Caco-2 (cell line): ENCODE measurements around the gene PRKCB. TPM values are rescaled to one million over a fixed set of nuclear protein-coding genes. Genes with fewer than 3 reads are reported as not detected.

Experiments used
- BruUV-seq: library from RNA; stranded (reverse); fragments of 400-500 nt; replicated peaks from 2 replicates; lab custom pipeline; 2021; lab: Mats Ljungman, UMichigan
- CTCF ChIA-PET: fragments of 300-600 bp; sonication (Branson Sonifier 250); formaldehyde crosslinking; loops from one replicate; lab custom pipeline; 2022; ENCODE audit warnings: antibody characterized with exemption; lab: Charles Lee
- POLR2A ChIA-PET: fragments of 300-600 bp; sonication (Branson Sonifier 250); formaldehyde crosslinking; loops from one replicate; lab custom pipeline; 2022; ENCODE audit warnings: antibody characterized with exemption; lab: Charles Lee
- DNase-seq, 2 experiments: peaks; one replicate each; pipeline versions ENCODE4 v3.0.0 to v3.0.0-alpha.2; 2020 to 2022
- H3K27me3 ChIP-seq: replicated peaks from 2 replicates; pipeline ENCODE4 v1.6.0; 2011; ENCODE audit warnings: low read length; ENCODE audit not compliant: control insufficient read depth, insufficient read depth
- H3K36me3 ChIP-seq: 2 replicates; pipeline ENCODE4 v1.5.1; 2011; ENCODE audit warnings: low read length; ENCODE audit not compliant: control insufficient read depth, insufficient read depth
- H3K4me1 ChIP-seq: fragments of 250-450 bp; sonication (Bioruptor Pico); 2 replicates; pipeline ENCODE4 v1.5.1; 2020; ENCODE audit warnings: mild to moderate bottlenecking
- H3K4me3 ChIP-seq: 2 replicates; pipeline ENCODE4 v1.5.1; 2011; ENCODE audit warnings: low read depth, mild to moderate bottlenecking, control low read depth, low read length
- H3K9me3 ChIP-seq: fragments of 250-450 bp; sonication (Bioruptor Pico); 2 replicates; pipeline ENCODE4 v1.5.1; 2020; ENCODE audit warnings: mild to moderate bottlenecking, moderate library complexity
- H3K27ac Mint-ChIP-seq: one replicate; pipeline ENCODE4 v1.8.0; 2022; ENCODE audit warnings: mixed read lengths; ENCODE audit not compliant: unreplicated experiment
- H3K27me3 Mint-ChIP-seq: one replicate; pipeline ENCODE4 v1.8.0; 2022; ENCODE audit warnings: mixed read lengths; ENCODE audit not compliant: insufficient read depth, unreplicated experiment
- H3K36me3 Mint-ChIP-seq: one replicate; pipeline ENCODE4 v1.8.0; 2022; ENCODE audit warnings: mild to moderate bottlenecking, mixed read lengths; ENCODE audit not compliant: insufficient read depth, unreplicated experiment
- H3K4me1 Mint-ChIP-seq: one replicate; pipeline ENCODE4 v1.8.0; 2022; ENCODE audit warnings: low read depth, mixed read lengths; ENCODE audit not compliant: unreplicated experiment
- H3K4me3 Mint-ChIP-seq: one replicate; pipeline ENCODE4 v1.8.0; 2022; ENCODE audit warnings: mild to moderate bottlenecking, moderate library complexity, mixed read lengths; ENCODE audit not compliant: unreplicated experiment
- H3K9me3 Mint-ChIP-seq: one replicate; pipeline ENCODE4 v1.8.0; 2022; ENCODE audit warnings: mixed read lengths; ENCODE audit not compliant: unreplicated experiment
- CTCF ChIP-seq, 2 experiments: fragments of 200-600 bp in 1 of 2; IDR thresholded peaks; 1 replicate in 1 of 2; 2 replicates in 1 of 2; pipeline versions ENCODE4 v1.5.1 to v1.8.0; 2011 to 2022; ENCODE audit warnings: antibody characterized with exemption in 1 of 2, control low read depth in 1 of 2, inconsistent platforms in 1 of 2, low read depth in 1 of 2, low read length in 1 of 2, mild to moderate bottlenecking in 1 of 2, moderate library complexity in 1 of 2; ENCODE audit not compliant: insufficient read depth in 1 of 2, severe bottlenecking in 1 of 2, unreplicated experiment in 1 of 2
- intact Hi-C: fragments of 100-400 bp; cut with micrococcal nuclease; formaldehyde crosslinking; loops from one replicate; pipeline ENCODE4 v1.10.0; 2022; ENCODE audit not compliant: unreplicated experiment
- total RNA-seq: library from RNA; stranded (reverse); gene quantifications from 2 replicates; pipeline ENCODE4 v1.2.3, GENCODE V29; 2022

The PRKCB gene
- total RNA-seq, 1 experiment from 2014 or later: not detected

GRCh38 chr16:23998771-23999170 is 163.0 kb downstream of the PRKCB start:
- intact Hi-C loops: no loop called here

GRCh38 chr16:23999663-24000062 is 163.9 kb downstream of the PRKCB start:
- intact Hi-C loops: no loop called here
- H3K4me1 Mint-ChIP-seq: no peaks in the 10 kb centered on the region
- CTCF ChIA-PET: no interaction called here

More at GRCh38 chr16:23998771-23999170, 163.0 kb downstream of the PRKCB start:
- Histone ChIP-seq H3K27me3 (no peaks in the 10 kb centered on the region), H3K4me1 (no peaks in the 10 kb centered on the region), H3K9me3 (no peaks in the 10 kb centered on the region), H3K36me3 (no peaks in the 10 kb centered on the region), H3K4me3 (no peak overlapping the region)
- CTCF ChIA-PET: no interaction called here
- no peak overlapping the region for H3K4me3 Mint-ChIP-seq
- H3K4me1 Mint-ChIP-seq: no peaks in the 10 kb centered on the region
- no peak for DNase-seq
- no peaks in the 10 kb centered on the region for H3K27me3 Mint-ChIP-seq
- POLR2A ChIA-PET: no interaction called here
- BruUV-seq: no TSS peak
- no peak for TF ChIP-seq CTCF (IDR thresholded peaks at IDR 0.05; ENCODE audit: insufficient read depth in 1 of 2, low read depth in 1 of 2, low read length in 1 of 2, severe bottlenecking in 1 of 2, unreplicated experiment in 1 of 2)
- no peak overlapping the region for H3K27ac Mint-ChIP-seq
- no peaks in the 10 kb centered on the region for H3K9me3 Mint-ChIP-seq
- no peaks in the 10 kb centered on the region for H3K36me3 Mint-ChIP-seq

GRCh38 chr16:24001710-24002109 is 165.9 kb downstream of the PRKCB start:
- H3K27ac Mint-ChIP-seq: no peak overlapping the region
- H3K4me3 Mint-ChIP-seq: no peak overlapping the region
- no peak for DNase-seq
- intact Hi-C loops: no loop called here
- BruUV-seq: no TSS peak
- peaks cover 5% of the 10 kb centered on the region for H3K27me3 Mint-ChIP-seq
- no peaks in the 10 kb centered on the region for H3K9me3 Mint-ChIP-seq
- H3K36me3 Mint-ChIP-seq: no peaks in the 10 kb centered on the region
- no peaks in the 10 kb centered on the region for H3K9me3 ChIP-seq
- TF ChIP-seq CTCF (IDR thresholded peaks at IDR 0.05; ENCODE audit: insufficient read depth in 1 of 2, low read depth in 1 of 2, low read length in 1 of 2, severe bottlenecking in 1 of 2, unreplicated experiment in 1 of 2): no peak
- H3K36me3 ChIP-seq: no peaks in the 10 kb centered on the region
- ChIA-PET POLR2A (no interaction called here), CTCF (no interaction called here)
- H3K27me3 ChIP-seq: no peaks in the 10 kb centered on the region
- H3K4me1 ChIP-seq: no peaks in the 10 kb centered on the region
- no peaks in the 10 kb centered on the region for H3K4me1 Mint-ChIP-seq
- no peak overlapping the region for H3K4me3 ChIP-seq

More at GRCh38 chr16:23999663-24000062, 163.9 kb downstream of the PRKCB start:
- H3K4me3 Mint-ChIP-seq: no peak overlapping the region
- no TSS peak for BruUV-seq
- no peaks in the 10 kb centered on the region for H3K27me3 Mint-ChIP-seq
- H3K27ac Mint-ChIP-seq: no peak overlapping the region
- Histone ChIP-seq H3K4me3 (no peak overlapping the region), H3K9me3 (no peaks in the 10 kb centered on the region), H3K4me1 (no peaks in the 10 kb centered on the region), H3K27me3 (no peaks in the 10 kb centered on the region), H3K36me3 (no peaks in the 10 kb centered on the region)
- H3K9me3 Mint-ChIP-seq: no peaks in the 10 kb centered on the region
- POLR2A ChIA-PET: no interaction called here
- H3K36me3 Mint-ChIP-seq: no peaks in the 10 kb centered on the region
- DNase-seq: no peak
- no peak for TF ChIP-seq CTCF (IDR thresholded peaks at IDR 0.05; ENCODE audit: insufficient read depth in 1 of 2, low read depth in 1 of 2, low read length in 1 of 2, severe bottlenecking in 1 of 2, unreplicated experiment in 1 of 2)
